NCI-H2171 treated with DMSO at 0.1 percent for 48 hours (cell line): ENCODE measurements around the gene LIPF.
"Not testable (repeated sequence)": the region's sequence is repeated elsewhere in the genome, so short reads cannot be mapped to it uniquely, and the experiment has no call there.

ENCODE experiments used
- DNase-seq: peaks from one replicate; lab custom pipeline; 2025; lab: John Stamatoyannopoulos, UW

The LIPF gene

GRCh38 chr10:88664142-88664541 is at the start of gene LIPF:
LIPF (plus strand) TSS chr10:88664442; CDS start chr10:88667298, 2,856 bp downstream.
- DNase-seq, result no peak

- no peak for DNase-seq
Measured at GRCh38 chr10:88616250-88616977, 47.8 kb upstream of the LIPF start.

- no peak for DNase-seq
Measured at GRCh38 chr10:88617772-88618300, 46.4 kb upstream of the LIPF start.

- no peak for DNase-seq
Measured at GRCh38 chr10:88618496-88618895, 45.7 kb upstream of the LIPF start.

- DNase-seq, result no peak
Measured at GRCh38 chr10:88620441-88620840, 43.8 kb upstream of the LIPF start.

GRCh38 chr10:88623835-88624234 is 40.4 kb upstream of the LIPF start:
- no peak for DNase-seq

GRCh38 chr10:88624840-88625239 is 39.4 kb upstream of the LIPF start:
- DNase-seq, result no peak

- no peak for DNase-seq
Measured at GRCh38 chr10:88640186-88640585, 24.1 kb upstream of the LIPF start.

GRCh38 chr10:88642209-88642608 is 22.0 kb upstream of the LIPF start:
- DNase-seq, result no peak

- DNase-seq, result no peak
Measured at GRCh38 chr10:88642963-88643362, 21.3 kb upstream of the LIPF start.

- DNase-seq, result no peak
Measured at GRCh38 chr10:88647061-88647615, 17.1 kb upstream of the LIPF start.

GRCh38 chr10:88651101-88651551 is 13.1 kb upstream of the LIPF start:
- no peak for DNase-seq

GRCh38 chr10:88652616-88653015 is 11.6 kb upstream of the LIPF start:
- DNase-seq, result no peak

- no peak for DNase-seq
Measured at GRCh38 chr10:88657901-88658300, 6.3 kb upstream of the LIPF start.

GRCh38 chr10:88659725-88660597 is 4.3 kb upstream of the LIPF start:
- DNase-seq, result no peak

- no peak for DNase-seq
Measured at GRCh38 chr10:88660598-88660884, 3.7 kb upstream of the LIPF start.

- DNase-seq, result no peak
Measured at GRCh38 chr10:88661018-88661417, 3.2 kb upstream of the LIPF start.

GRCh38 chr10:88661577-88661976 is 2.7 kb upstream of the LIPF start:
- no peak for DNase-seq

- DNase-seq, result not testable (repeated sequence)
Measured at GRCh38 chr10:88663153-88663552, 1.1 kb upstream of the LIPF start.

- DNase-seq, result no peak
Measured at GRCh38 chr10:88668465-88668864, 4.2 kb downstream of the LIPF start.

GRCh38 chr10:88670497-88670896 is 6.3 kb downstream of the LIPF start:
- DNase-seq, result no peak

GRCh38 chr10:88672041-88672440 is 7.8 kb downstream of the LIPF start:
- DNase-seq, result no peak
